Activated CD4-positive, alpha-beta T cell treated with anti-CD3 and anti-CD28 coated beads, Interleukin-2, amount 10 ng/mL, durations not matched to agents 24 days and 14 days (primary cell): ENCODE measurements around the gene HNRNPA0. TPM values are rescaled to one million over a fixed set of nuclear protein-coding genes. Genes with fewer than 3 reads are reported as not detected.

Source experiments
- DNase-seq: peaks from one replicate; pipeline ENCODE4 v3.0.0; 2022
- H3K27ac Mint-ChIP-seq: one replicate; pipeline ENCODE4 v1.8.0; 2022; ENCODE audit warnings: mild to moderate bottlenecking, mixed read lengths
- H3K27me3 Mint-ChIP-seq: one replicate; pipeline ENCODE4 v1.8.0; 2022; ENCODE audit warnings: mixed read lengths
- H3K36me3 Mint-ChIP-seq: one replicate; pipeline ENCODE4 v1.8.0; 2022; ENCODE audit warnings: low read depth, mild to moderate bottlenecking, mixed read lengths
- H3K4me1 Mint-ChIP-seq: one replicate; pipeline ENCODE4 v1.8.0; 2021; ENCODE audit warnings: mixed read lengths
- H3K4me3 Mint-ChIP-seq: one replicate; pipeline ENCODE4 v1.8.0; 2022; ENCODE audit warnings: mild to moderate bottlenecking, moderate library complexity, mixed read lengths
- H3K9me3 Mint-ChIP-seq: one replicate; pipeline ENCODE4 v1.8.0; 2021; ENCODE audit warnings: mixed read lengths
- intact Hi-C: fragments of 100-400 bp; cut with micrococcal nuclease; formaldehyde crosslinking; loops from one replicate; pipeline ENCODE4 v1.15.1; 2023
- total RNA-seq: library from RNA; stranded (reverse); gene quantifications from 2 replicates; pipeline ENCODE4 v1.2.3, GENCODE V29; 2022

HNRNPA0 gene
- total RNA-seq, 1 donor from 2014 or later, result 38.6 TPM

GRCh38 chr5:137743031-137743640, 11.0 kb downstream of the HNRNPA0 start:
- H3K27me3 Mint-ChIP-seq, result peaks cover 4% of the 10 kb centered on the region
- H3K9me3 Mint-ChIP-seq, result peaks cover 4% of the 10 kb centered on the region
- H3K36me3 Mint-ChIP-seq, result no peaks in the 10 kb centered on the region
- H3K4me1 Mint-ChIP-seq, result peaks cover 6% of the 10 kb centered on the region
- intact Hi-C loops, result loop anchor here (1.0 kb wide), 3 partner anchors 11 to 114 kb away; partner anchors contain the start of gene HNRNPA0
- peak; percentile 89 for DNase-seq
- H3K27ac Mint-ChIP-seq, result no peak overlapping the region
- H3K4me3 Mint-ChIP-seq, result no peak overlapping the region

- no peak for DNase-seq
- H3K27ac Mint-ChIP-seq, result no peak overlapping the region
- no peak overlapping the region for H3K4me3 Mint-ChIP-seq
- peaks cover 3% of the 10 kb centered on the region for H3K36me3 Mint-ChIP-seq
- H3K27me3 Mint-ChIP-seq, result peaks cover 4% of the 10 kb centered on the region
- intact Hi-C loops, result no loop called here
- H3K9me3 Mint-ChIP-seq, result peaks cover 4% of the 10 kb centered on the region
- peaks cover 6% of the 10 kb centered on the region for H3K4me1 Mint-ChIP-seq
Measured at GRCh38 chr5:137741718-137742117, 12.4 kb downstream of the HNRNPA0 start.

- intact Hi-C loops, result no loop called here
- H3K4me3 Mint-ChIP-seq, result no peak overlapping the region
- H3K9me3 Mint-ChIP-seq, result peaks cover 4% of the 10 kb centered on the region
- peaks cover 3% of the 10 kb centered on the region for H3K27me3 Mint-ChIP-seq
- H3K36me3 Mint-ChIP-seq, result peaks cover 3% of the 10 kb centered on the region
- peaks cover 6% of the 10 kb centered on the region for H3K4me1 Mint-ChIP-seq
- DNase-seq, result no peak
- H3K27ac Mint-ChIP-seq, result no peak overlapping the region
Measured at GRCh38 chr5:137739737-137740136, 14.4 kb downstream of the HNRNPA0 start.

- no peak for DNase-seq
- Mint-ChIP-seq H3K4me3 (no peak overlapping the region), H3K9me3 (peaks cover 4% of the 10 kb centered on the region), H3K27me3 (peaks cover 2% of the 10 kb centered on the region), H3K27ac (no peak overlapping the region), H3K4me1 (peaks cover 6% of the 10 kb centered on the region), H3K36me3 (peaks cover 3% of the 10 kb centered on the region)
- intact Hi-C loops, result no loop called here
Measured at GRCh38 chr5:137738947-137739346, 15.2 kb downstream of the HNRNPA0 start.

GRCh38 chr5:137737349-137738131, 16.6 kb downstream of the HNRNPA0 start:
- Mint-ChIP-seq H3K27ac (no peak overlapping the region), H3K4me1 (peaks cover 5% of the 10 kb centered on the region), H3K27me3 (no peaks in the 10 kb centered on the region), H3K9me3 (peaks cover 4% of the 10 kb centered on the region), H3K36me3 (peaks cover 3% of the 10 kb centered on the region), H3K4me3 (no peak overlapping the region)
- intact Hi-C loops, result loop anchor here (1.0 kb wide), 2 partner anchors 17 to 71 kb away; partner anchors contain the start of gene HNRNPA0
- peak; percentile 72 for DNase-seq

- no peak overlapping the region for H3K4me3 Mint-ChIP-seq
- H3K27ac Mint-ChIP-seq, result no peak overlapping the region
- intact Hi-C loops, result loop anchor here (1.0 kb wide), 1 partner anchor 40 kb away; no protein-coding TSS in a partner anchor
Measured at GRCh38 chr5:137736496-137736895, 17.7 kb downstream of the HNRNPA0 start.

GRCh38 chr5:137735555-137736284, 18.4 kb downstream of the HNRNPA0 start, which contains the start of gene KLHL3:
KLHL3 (minus strand) TSS chr5:137736089; CDS start chr5:137735646, 443 bp downstream.
- H3K27me3 Mint-ChIP-seq, result peaks cover 3% of the 10 kb centered on the region
- H3K36me3 Mint-ChIP-seq, result peaks cover 3% of the 10 kb centered on the region
- intact Hi-C loops, result loop anchor here (1.0 kb wide), 1 partner anchor 39 kb away; no protein-coding TSS in a partner anchor
- no peak within 1 kb of the TSS for H3K27ac Mint-ChIP-seq
- H3K4me1 Mint-ChIP-seq, result peaks cover 6% of the 10 kb centered on the region
- no peak within 1 kb of the TSS for H3K4me3 Mint-ChIP-seq
- peaks cover 4% of the 10 kb centered on the region for H3K9me3 Mint-ChIP-seq
- peak; percentile 78 for DNase-seq

More at GRCh38 chr5:137736496-137736895, 17.7 kb downstream of the HNRNPA0 start:
- peaks cover 3% of the 10 kb centered on the region for H3K27me3 Mint-ChIP-seq
- peaks cover 4% of the 10 kb centered on the region for H3K9me3 Mint-ChIP-seq
- H3K36me3 Mint-ChIP-seq, result peaks cover 3% of the 10 kb centered on the region
- H3K4me1 Mint-ChIP-seq, result peaks cover 5% of the 10 kb centered on the region
- DNase-seq, result no peak

GRCh38 chr5:137734962-137735554, 19.1 kb downstream of the HNRNPA0 start:
- Mint-ChIP-seq H3K27ac (no peak overlapping the region), H3K36me3 (peaks cover 3% of the 10 kb centered on the region), H3K27me3 (peaks cover 3% of the 10 kb centered on the region), H3K4me1 (peaks cover 8% of the 10 kb centered on the region), H3K4me3 (no peak overlapping the region), H3K9me3 (peaks cover 4% of the 10 kb centered on the region)
- intact Hi-C loops, result no loop called here
- DNase-seq, result peak; percentile 74

GRCh38 chr5:137734331-137734730, 19.8 kb downstream of the HNRNPA0 start:
- peak overlapping the region; percentile 6 for H3K27ac Mint-ChIP-seq
- H3K27me3 Mint-ChIP-seq, result peaks cover 3% of the 10 kb centered on the region
- H3K4me1 Mint-ChIP-seq, result peaks cover 7% of the 10 kb centered on the region
- peaks cover 3% of the 10 kb centered on the region for H3K36me3 Mint-ChIP-seq
- no peak for DNase-seq
- intact Hi-C loops, result no loop called here
- peaks cover 4% of the 10 kb centered on the region for H3K9me3 Mint-ChIP-seq
- H3K4me3 Mint-ChIP-seq, result no peak overlapping the region

- peaks cover 3% of the 10 kb centered on the region for H3K27me3 Mint-ChIP-seq
Measured at GRCh38 chr5:137733922-137734321, 20.2 kb downstream of the HNRNPA0 start.

GRCh38 chr5:137733006-137733405, 21.2 kb downstream of the HNRNPA0 start:
- Mint-ChIP-seq H3K4me1 (peaks cover 5% of the 10 kb centered on the region), H3K36me3 (peaks cover 2% of the 10 kb centered on the region), H3K9me3 (no peaks in the 10 kb centered on the region), H3K27ac (no peak overlapping the region), H3K27me3 (peaks cover 3% of the 10 kb centered on the region), H3K4me3 (no peak overlapping the region)
- no peak for DNase-seq
- intact Hi-C loops, result no loop called here

More at GRCh38 chr5:137733922-137734321, 20.2 kb downstream of the HNRNPA0 start:
- H3K4me1 Mint-ChIP-seq, result peaks cover 5% of the 10 kb centered on the region
- intact Hi-C loops, result no loop called here
- DNase-seq, result no peak
- no peak overlapping the region for H3K27ac Mint-ChIP-seq
- no peak overlapping the region for H3K4me3 Mint-ChIP-seq
- peaks cover 1% of the 10 kb centered on the region for H3K9me3 Mint-ChIP-seq
- peaks cover 3% of the 10 kb centered on the region for H3K36me3 Mint-ChIP-seq

- H3K27ac Mint-ChIP-seq, result no peak overlapping the region
- intact Hi-C loops, result no loop called here
- no peaks in the 10 kb centered on the region for H3K36me3 Mint-ChIP-seq
- peaks cover 5% of the 10 kb centered on the region for H3K4me1 Mint-ChIP-seq
- H3K4me3 Mint-ChIP-seq, result no peak overlapping the region
- no peaks in the 10 kb centered on the region for H3K9me3 Mint-ChIP-seq
- DNase-seq, result no peak
- H3K27me3 Mint-ChIP-seq, result peaks cover 3% of the 10 kb centered on the region
Measured at GRCh38 chr5:137731176-137731575, 23.0 kb downstream of the HNRNPA0 start.

- Mint-ChIP-seq H3K27ac (no peak overlapping the region), H3K4me3 (no peak overlapping the region), H3K4me1 (peaks cover 5% of the 10 kb centered on the region), H3K27me3 (peaks cover 3% of the 10 kb centered on the region), H3K36me3 (no peaks in the 10 kb centered on the region), H3K9me3 (no peaks in the 10 kb centered on the region)
- no peak for DNase-seq
- intact Hi-C loops, result no loop called here
Measured at GRCh38 chr5:137730336-137730735, 23.8 kb downstream of the HNRNPA0 start.
